Thyroid gland (tissue), 4 donors: ENCODE data around the gene NELL2.

Source experiments
- CTCF ChIP-seq, 6 experiments: fragments of 200-600 bp in 3 of 6; fragments of 450-650 bp in 3 of 6; sonication (generic) in 3 of 6; IDR thresholded peaks; one replicate each; pipeline ENCODE4 v1.5.1; 2016 to 2019; ENCODE audit warnings: antibody characterized with exemption in 6 of 6, mild to moderate bottlenecking in 2 of 6, inconsistent platforms in 1 of 6, moderate library complexity in 1 of 6
- POLR2A ChIP-seq, 2 donors: fragments of 450-650 bp; IDR thresholded peaks; one replicate each; pipeline ENCODE4 v1.6.1; 2017; ENCODE audit warnings: antibody characterized with exemption in 2 of 2, mild to moderate bottlenecking in 2 of 2, moderate library complexity in 1 of 2

- no peak for TF ChIP-seq POLR2A (IDR thresholded peaks at IDR 0.05)
- TF ChIP-seq CTCF (IDR thresholded peaks at IDR 0.05) = no peak
These were observed 312.6 kb downstream of the NELL2 start for GRCh38 chr12:44563486-44563885.
